GM12872 (cell line): Measurements from ENCODE around the gene LCE6A.

ENCODE experiments used
- TF ChIP-seq, protein P1 (sequence below): IDR thresholded peaks from 3 replicates; pipeline ENCODE4 v1.5.1; 2011; ENCODE audit warnings: low read depth, mild to moderate bottlenecking, low read length, moderate library complexity; ENCODE audit not compliant: insufficient read depth

The LCE6A gene

DNA sequence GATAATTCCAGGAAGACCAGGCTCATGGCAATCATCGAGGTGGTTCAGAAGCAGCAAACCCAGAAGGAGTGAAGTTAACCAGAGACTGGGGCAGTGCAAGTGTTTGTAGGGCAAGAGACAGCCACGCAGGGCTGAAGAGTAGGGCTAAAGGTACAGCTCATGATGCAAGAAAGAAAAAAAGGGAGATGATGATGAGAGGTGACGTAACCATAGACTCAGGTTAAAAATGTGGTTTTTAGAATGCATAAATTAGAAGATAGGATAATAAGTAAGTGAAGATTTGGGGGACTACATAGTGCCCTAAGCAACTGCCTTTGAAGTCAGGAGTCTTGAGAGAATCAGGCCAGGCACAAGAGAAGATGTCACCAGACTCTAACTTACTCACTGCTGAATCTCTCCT, 17.5 kb downstream of the LCE6A start:
- TF ChIP-seq, protein P1, sequence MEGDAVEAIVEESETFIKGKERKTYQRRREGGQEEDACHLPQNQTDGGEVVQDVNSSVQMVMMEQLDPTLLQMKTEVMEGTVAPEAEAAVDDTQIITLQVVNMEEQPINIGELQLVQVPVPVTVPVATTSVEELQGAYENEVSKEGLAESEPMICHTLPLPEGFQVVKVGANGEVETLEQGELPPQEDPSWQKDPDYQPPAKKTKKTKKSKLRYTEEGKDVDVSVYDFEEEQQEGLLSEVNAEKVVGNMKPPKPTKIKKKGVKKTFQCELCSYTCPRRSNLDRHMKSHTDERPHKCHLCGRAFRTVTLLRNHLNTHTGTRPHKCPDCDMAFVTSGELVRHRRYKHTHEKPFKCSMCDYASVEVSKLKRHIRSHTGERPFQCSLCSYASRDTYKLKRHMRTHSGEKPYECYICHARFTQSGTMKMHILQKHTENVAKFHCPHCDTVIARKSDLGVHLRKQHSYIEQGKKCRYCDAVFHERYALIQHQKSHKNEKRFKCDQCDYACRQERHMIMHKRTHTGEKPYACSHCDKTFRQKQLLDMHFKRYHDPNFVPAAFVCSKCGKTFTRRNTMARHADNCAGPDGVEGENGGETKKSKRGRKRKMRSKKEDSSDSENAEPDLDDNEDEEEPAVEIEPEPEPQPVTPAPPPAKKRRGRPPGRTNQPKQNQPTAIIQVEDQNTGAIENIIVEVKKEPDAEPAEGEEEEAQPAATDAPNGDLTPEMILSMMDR, result no peak

DNA sequence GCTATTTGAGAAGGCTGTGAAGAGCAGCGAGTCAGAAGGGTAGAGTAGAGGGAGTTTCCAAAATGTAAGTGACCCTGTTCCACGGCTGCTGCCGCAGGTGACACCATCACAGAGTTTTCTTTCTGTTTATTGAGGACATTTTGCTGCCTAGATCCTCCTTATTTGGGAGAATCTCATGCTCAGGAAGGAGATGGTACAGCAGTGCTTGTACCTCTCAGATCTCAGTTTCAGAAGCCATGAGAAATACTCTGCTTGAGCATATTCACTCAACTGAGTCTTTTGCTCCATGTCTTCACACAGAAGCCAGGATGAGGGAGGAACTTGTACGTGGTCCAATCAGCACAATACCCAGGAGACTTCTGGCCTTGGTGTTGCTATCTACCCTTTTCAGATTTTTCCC, 18.7 kb downstream of the LCE6A start:
- TF ChIP-seq, protein P1, result no peak

DNA sequence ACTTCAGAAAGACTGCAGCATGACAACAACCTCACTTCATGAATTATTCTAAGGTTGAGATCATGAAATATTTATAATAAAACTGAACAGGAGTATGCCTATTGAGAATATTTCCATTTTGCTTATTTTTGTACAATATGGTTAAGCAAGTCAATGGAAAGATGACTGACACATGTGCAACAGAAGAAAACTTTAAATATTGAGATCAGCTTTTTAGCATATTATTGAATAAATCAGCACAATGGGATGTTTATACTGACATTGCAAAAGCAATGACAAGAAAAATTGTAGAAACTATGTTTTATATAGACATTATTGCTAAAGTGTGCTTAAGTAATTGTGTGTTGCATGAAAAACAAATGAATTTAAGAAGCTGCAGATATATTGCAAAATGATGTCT, 21.8 kb downstream of the LCE6A start:
- TF ChIP-seq, protein P1, result no peak

DNA sequence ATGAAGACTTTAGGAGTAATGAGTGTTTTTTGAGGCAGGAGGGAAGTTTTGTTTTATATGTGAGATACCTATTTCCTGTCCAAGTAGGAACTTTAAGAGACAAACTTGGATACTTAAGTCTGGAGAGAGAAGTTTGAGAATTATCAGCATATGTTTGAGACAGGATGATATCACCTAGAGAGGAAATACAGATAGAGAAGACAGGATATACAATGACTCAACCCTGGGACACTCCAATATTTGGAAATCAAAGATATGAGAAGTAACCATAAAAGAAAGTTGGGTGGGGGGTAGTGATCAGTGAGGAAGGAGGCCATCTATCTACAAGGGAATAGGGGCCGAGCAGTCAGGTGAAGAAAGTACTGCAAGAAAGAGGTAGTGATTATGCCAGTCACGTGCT, 23.7 kb downstream of the LCE6A start:
- TF ChIP-seq, protein P1, result no peak

DNA sequence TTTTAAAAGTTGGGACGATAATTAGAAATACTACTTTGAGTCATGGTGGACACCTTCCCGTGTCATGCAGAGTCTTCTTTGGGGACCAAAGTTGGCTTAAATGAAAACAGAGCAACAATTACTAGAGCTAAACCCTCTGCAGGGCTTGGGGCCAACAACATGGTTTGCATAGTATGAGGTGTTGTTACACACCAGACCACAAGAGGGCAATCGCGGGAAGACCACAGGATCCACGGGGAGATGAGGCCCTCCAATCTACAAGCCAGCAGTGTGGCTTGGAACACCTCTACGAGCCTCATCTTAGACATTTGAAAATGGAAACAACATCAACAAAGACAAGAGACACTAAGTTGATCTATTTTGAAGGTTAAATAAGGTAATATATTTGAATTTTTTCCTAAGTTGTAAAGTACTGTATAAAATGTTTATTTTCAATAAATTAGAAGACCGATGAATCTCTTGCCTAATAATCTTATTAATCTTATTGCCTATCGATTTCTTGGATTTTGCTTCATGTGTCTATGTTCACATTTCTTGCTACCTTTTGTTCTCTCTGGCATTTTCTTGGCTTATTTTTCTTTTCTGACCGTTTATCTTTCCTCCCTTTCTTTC, 27.3 kb downstream of the LCE6A start:
- TF ChIP-seq, protein P1, result peak; percentile 80

DNA sequence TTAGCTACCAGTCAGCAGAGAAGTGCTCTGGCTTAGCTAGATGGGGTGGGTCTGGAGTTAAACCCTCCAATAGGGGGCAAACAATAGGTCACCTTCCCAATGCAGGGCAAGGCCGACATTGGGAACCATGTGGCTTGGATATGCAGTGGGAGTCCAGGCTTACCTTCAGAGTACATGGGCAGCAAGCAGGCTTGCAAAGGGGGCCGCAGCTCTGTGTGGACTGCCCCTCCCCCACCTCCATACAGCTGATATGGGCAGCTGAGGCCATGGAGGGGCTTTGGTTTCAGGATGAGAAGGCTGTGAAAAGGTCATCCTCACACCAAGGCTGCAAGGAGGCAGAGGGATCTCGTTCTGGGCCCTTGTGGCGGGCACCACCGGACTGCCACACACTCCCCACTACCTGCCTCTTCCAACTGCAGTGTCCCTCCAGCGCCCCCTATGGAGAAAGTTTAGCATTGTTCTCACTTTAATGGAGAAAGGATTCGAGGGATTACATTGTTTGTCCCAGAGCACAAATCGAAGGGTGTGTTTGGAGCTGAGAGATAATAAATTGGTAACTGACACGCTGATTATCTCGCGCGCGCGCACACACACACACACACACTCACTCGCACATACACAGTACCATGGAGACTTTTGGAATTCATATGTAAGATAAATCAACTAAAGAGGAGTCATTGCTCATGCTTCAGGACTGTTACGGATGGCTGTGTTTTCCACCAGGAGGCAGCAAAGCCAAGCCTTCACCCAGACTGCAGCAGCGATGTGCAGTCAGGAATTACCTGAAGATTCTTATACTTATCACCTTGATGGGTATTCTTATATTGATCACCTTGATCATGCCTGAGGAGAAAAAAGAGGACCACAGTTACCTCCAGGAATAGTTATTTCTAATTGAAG, 28.4 kb downstream of the LCE6A start:
- TF ChIP-seq, protein P1, result peak; percentile 39; the same call in 2 of the 3 replicates

DNA sequence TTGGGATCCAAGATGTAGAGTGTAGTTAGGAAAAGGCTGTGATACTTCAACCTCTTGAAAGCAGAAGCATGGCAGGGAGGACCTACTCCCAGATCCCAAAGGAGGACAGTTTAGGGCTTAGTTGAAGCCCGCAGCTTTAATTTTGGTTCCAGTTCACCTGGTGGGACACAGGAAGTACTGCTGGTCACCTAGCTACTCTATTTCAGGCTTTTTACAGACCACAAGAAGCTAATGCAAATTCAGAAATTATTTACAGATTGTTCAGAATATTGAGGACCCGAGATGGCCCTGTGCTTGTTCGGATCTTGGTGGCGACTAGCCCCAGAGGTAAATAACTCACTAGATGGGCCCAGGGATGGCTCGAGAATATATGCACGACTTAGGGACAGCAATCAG, 29.1 kb downstream of the LCE6A start:
- TF ChIP-seq, protein P1, result no peak
